DOHH2 (cell line): ENCODE results near the gene HIPK2.

Experiments
- H3F3A ChIP-seq: fragments of 200-600 bp; sonication (generic), shearing (Covaris generic); 2 replicates; pipeline ENCODE4 v1.6.0; 2016; ENCODE audit warnings: antibody characterized with exemption, mild to moderate bottlenecking; ENCODE audit not compliant: control insufficient read depth, insufficient read depth
- H3K27ac ChIP-seq: fragments of 200-600 bp; sonication (generic); 2 replicates; pipeline ENCODE4 v1.5.1; 2014; ENCODE audit warnings: low read depth, mild to moderate bottlenecking, low read length, moderate library complexity
- H3K27me3 ChIP-seq: fragments of 200-600 bp; sonication (generic); 2 replicates; pipeline ENCODE4 v1.6.1; 2014; ENCODE audit warnings: mild to moderate bottlenecking, low read length, mixed read lengths; ENCODE audit not compliant: control insufficient read depth
- H3K36me3 ChIP-seq: fragments of 200-600 bp; sonication (generic); 2 replicates; pipeline ENCODE4 v1.6.1; 2014; ENCODE audit warnings: mild to moderate bottlenecking, low read length, moderate library complexity, mixed read lengths; ENCODE audit not compliant: control insufficient read depth
- H3K4me1 ChIP-seq: fragments of 200-600 bp; sonication (generic); 2 replicates; pipeline ENCODE4 v1.6.1; 2014; ENCODE audit warnings: mild to moderate bottlenecking, low read length, mixed read lengths; ENCODE audit not compliant: control insufficient read depth
- H3K4me2 ChIP-seq: fragments of 200-600 bp; sonication (generic); 2 replicates; pipeline ENCODE4 v1.6.0; 2014; ENCODE audit warnings: mild to moderate bottlenecking, low read length, moderate library complexity
- H3K4me3 ChIP-seq: fragments of 200-600 bp; sonication (generic); 2 replicates; pipeline ENCODE4 v1.5.1; 2014; ENCODE audit warnings: mild to moderate bottlenecking, low read length, mixed read lengths
- H3K79me2 ChIP-seq: fragments of 200-600 bp; sonication (generic); 2 replicates; pipeline ENCODE4 v1.6.1; 2014; ENCODE audit warnings: mild to moderate bottlenecking, low read length, mixed read lengths; ENCODE audit not compliant: control insufficient read depth
- H3K9me2 ChIP-seq: fragments of 200-600 bp; sonication (generic); replicated peaks from 2 replicates; pipeline ENCODE4 v1.6.1; 2014; ENCODE audit warnings: mild to moderate bottlenecking, low read length, mixed read lengths; ENCODE audit not compliant: control insufficient read depth
- H3K9me3 ChIP-seq: fragments of 200-600 bp; sonication (generic); 2 replicates; pipeline ENCODE4 v1.6.1; 2014; ENCODE audit warnings: antibody characterized with exemption, low read length, mixed read lengths; ENCODE audit not compliant: control insufficient read depth, insufficient read depth
- H4K20me1 ChIP-seq: fragments of 200-600 bp; sonication (generic); 2 replicates; pipeline ENCODE4 v1.6.0; 2014; ENCODE audit warnings: low read depth, mild to moderate bottlenecking, antibody characterized with exemption, low read length, moderate library complexity; ENCODE audit not compliant: control insufficient read depth, insufficient read depth
- CTCF ChIP-seq: fragments of 200-600 bp; sonication (generic); IDR thresholded peaks from one replicate; pipeline ENCODE4 v1.5.1; 2014; ENCODE audit warnings: antibody characterized with exemption, mild to moderate bottlenecking, low read depth, low read length; ENCODE audit not compliant: poor library complexity, severe bottlenecking
- EZH2phosphoT487 ChIP-seq: fragments of 200-600 bp; sonication (generic); IDR thresholded peaks from 2 replicates; pipeline ENCODE4 v1.6.1; 2017; ENCODE audit warnings: borderline replicate concordance, mild to moderate bottlenecking, antibody characterized with exemption, low read length, moderate library complexity, mixed read lengths

Gene HIPK2

GRCh38 chr7:139572071-139572470 is 205.7 kb downstream of the HIPK2 start:
- H3K4me3 ChIP-seq, result no peak overlapping the region

GRCh38 chr7:139571651-139572050 is 206.1 kb downstream of the HIPK2 start:
- Histone ChIP-seq H3K79me2 (no peaks in the 10 kb centered on the region), H3K36me3 (no peaks in the 10 kb centered on the region), H3F3A (no peaks in the 10 kb centered on the region), H3K27ac (no peak overlapping the region), H3K4me1 (no peaks in the 10 kb centered on the region), H3K4me2 (no peak overlapping the region), H3K4me3 (no peak overlapping the region), H3K9me2 (no peaks in the 10 kb centered on the region), H4K20me1 (no peaks in the 10 kb centered on the region), H3K9me3 (no peaks in the 10 kb centered on the region), H3K27me3 (no peaks in the 10 kb centered on the region)
- TF ChIP-seq EZH2phosphoT487 (no peak), CTCF (no peak)

More at GRCh38 chr7:139572071-139572470, 205.7 kb downstream of the HIPK2 start:
- TF ChIP-seq EZH2phosphoT487 (no peak), CTCF (no peak)
- Histone ChIP-seq H3K36me3 (no peaks in the 10 kb centered on the region), H3K27me3 (no peaks in the 10 kb centered on the region), H3K9me3 (no peaks in the 10 kb centered on the region), H3K79me2 (no peaks in the 10 kb centered on the region), H4K20me1 (no peaks in the 10 kb centered on the region), H3K27ac (no peak overlapping the region), H3K4me2 (no peak overlapping the region), H3K4me1 (no peaks in the 10 kb centered on the region), H3F3A (no peaks in the 10 kb centered on the region), H3K9me2 (no peaks in the 10 kb centered on the region)

- H3K4me1 ChIP-seq, result no peaks in the 10 kb centered on the region
Observed at GRCh38 chr7:139571190-139571589, 206.6 kb downstream of the HIPK2 start.

More at GRCh38 chr7:139571190-139571589, 206.6 kb downstream of the HIPK2 start:
- Histone ChIP-seq H3K36me3 (no peaks in the 10 kb centered on the region), H3K9me3 (no peaks in the 10 kb centered on the region), H3K79me2 (no peaks in the 10 kb centered on the region), H4K20me1 (no peaks in the 10 kb centered on the region), H3F3A (no peaks in the 10 kb centered on the region), H3K27ac (no peak overlapping the region), H3K27me3 (no peaks in the 10 kb centered on the region), H3K9me2 (no peaks in the 10 kb centered on the region), H3K4me2 (no peak overlapping the region), H3K4me3 (no peak overlapping the region)
- TF ChIP-seq CTCF (no peak), EZH2phosphoT487 (no peak)
